ENCODE results near the gene HLA-DPB1.

Gene HLA-DPB1

GRCh38 chr6:33104887-33105286, 29.1 kb downstream of the HLA-DPB1 start:
- no peak for DNase-seq (ENCODE audit: low spot score)

- DNase-seq (ENCODE audit: low spot score): no peak
These were observed 29.6 kb downstream of the HLA-DPB1 start for GRCh38 chr6:33105386-33105785.

- DNase-seq (ENCODE audit: low spot score): no peak
These were observed 30.4 kb downstream of the HLA-DPB1 start for GRCh38 chr6:33105916-33106871.

GRCh38 chr6:33107641-33108040, 31.9 kb downstream of the HLA-DPB1 start:
- DNase-seq (ENCODE audit: low spot score): no peak

- no peak for DNase-seq (ENCODE audit: low spot score)
These were observed 32.5 kb downstream of the HLA-DPB1 start for GRCh38 chr6:33108307-33108706.

GRCh38 chr6:33112148-33112547, 36.4 kb downstream of the HLA-DPB1 start:
- peak; percentile 10 for DNase-seq (ENCODE audit: low spot score)

- DNase-seq (ENCODE audit: low spot score): no peak
These were observed 38.0 kb downstream of the HLA-DPB1 start for GRCh38 chr6:33113755-33114154.

GRCh38 chr6:33114406-33114805, 38.6 kb downstream of the HLA-DPB1 start:
- no peak for DNase-seq (ENCODE audit: low spot score)

- DNase-seq (ENCODE audit: low spot score): no peak
These were observed 40.6 kb downstream of the HLA-DPB1 start for GRCh38 chr6:33116417-33116816.

GRCh38 chr6:33116841-33117711, 41.3 kb downstream of the HLA-DPB1 start:
- DNase-seq (ENCODE audit: low spot score): no peak

GRCh38 chr6:33117811-33118277, 42.1 kb downstream of the HLA-DPB1 start:
- no peak for DNase-seq (ENCODE audit: low spot score)

- DNase-seq (ENCODE audit: low spot score): no peak
These were observed 42.8 kb downstream of the HLA-DPB1 start for GRCh38 chr6:33118525-33119123.

GRCh38 chr6:33120001-33120400, 44.2 kb downstream of the HLA-DPB1 start:
- DNase-seq (ENCODE audit: low spot score): no peak

GRCh38 chr6:33123181-33123580, 47.4 kb downstream of the HLA-DPB1 start:
- DNase-seq (ENCODE audit: low spot score): no peak

- DNase-seq (ENCODE audit: low spot score): no peak
These were observed 48.1 kb downstream of the HLA-DPB1 start for GRCh38 chr6:33123732-33124524.

GRCh38 chr6:33124525-33124901, 48.7 kb downstream of the HLA-DPB1 start:
- no peak for DNase-seq (ENCODE audit: low spot score)

- DNase-seq (ENCODE audit: low spot score): no peak
These were observed 49.2 kb downstream of the HLA-DPB1 start for GRCh38 chr6:33124947-33125346.

- no peak for DNase-seq (ENCODE audit: low spot score)
These were observed 50.4 kb downstream of the HLA-DPB1 start for GRCh38 chr6:33126101-33126714.

- DNase-seq (ENCODE audit: low spot score): no peak
These were observed 52.5 kb downstream of the HLA-DPB1 start for GRCh38 chr6:33128318-33128717.

GRCh38 chr6:33132081-33132524, 56.3 kb downstream of the HLA-DPB1 start:
- DNase-seq (ENCODE audit: low spot score): no peak

- no peak for DNase-seq (ENCODE audit: low spot score)
These were observed 60.6 kb downstream of the HLA-DPB1 start for GRCh38 chr6:33136310-33136900.

Measured in HuH-7.5 (cell line).